Hair follicular keratinocyte (primary cell): ENCODE data around the gene CAPN9. TPM values are rescaled to one million over a fixed set of nuclear protein-coding genes. Genes with fewer than 3 reads are reported as not detected.

Experiments used
- total RNA-seq: library from RNA; depleted of rRNA; stranded (reverse); fragments of >200 nt; gene quantifications from 2 replicates; pipeline ENCODE4 v1.2.3, GENCODE V29; 2015

Gene CAPN9, protein sequence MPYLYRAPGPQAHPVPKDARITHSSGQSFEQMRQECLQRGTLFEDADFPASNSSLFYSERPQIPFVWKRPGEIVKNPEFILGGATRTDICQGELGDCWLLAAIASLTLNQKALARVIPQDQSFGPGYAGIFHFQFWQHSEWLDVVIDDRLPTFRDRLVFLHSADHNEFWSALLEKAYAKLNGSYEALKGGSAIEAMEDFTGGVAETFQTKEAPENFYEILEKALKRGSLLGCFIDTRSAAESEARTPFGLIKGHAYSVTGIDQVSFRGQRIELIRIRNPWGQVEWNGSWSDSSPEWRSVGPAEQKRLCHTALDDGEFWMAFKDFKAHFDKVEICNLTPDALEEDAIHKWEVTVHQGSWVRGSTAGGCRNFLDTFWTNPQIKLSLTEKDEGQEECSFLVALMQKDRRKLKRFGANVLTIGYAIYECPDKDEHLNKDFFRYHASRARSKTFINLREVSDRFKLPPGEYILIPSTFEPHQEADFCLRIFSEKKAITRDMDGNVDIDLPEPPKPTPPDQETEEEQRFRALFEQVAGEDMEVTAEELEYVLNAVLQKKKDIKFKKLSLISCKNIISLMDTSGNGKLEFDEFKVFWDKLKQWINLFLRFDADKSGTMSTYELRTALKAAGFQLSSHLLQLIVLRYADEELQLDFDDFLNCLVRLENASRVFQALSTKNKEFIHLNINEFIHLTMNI
- total RNA-seq = not detected in 2 replicates

DNA sequence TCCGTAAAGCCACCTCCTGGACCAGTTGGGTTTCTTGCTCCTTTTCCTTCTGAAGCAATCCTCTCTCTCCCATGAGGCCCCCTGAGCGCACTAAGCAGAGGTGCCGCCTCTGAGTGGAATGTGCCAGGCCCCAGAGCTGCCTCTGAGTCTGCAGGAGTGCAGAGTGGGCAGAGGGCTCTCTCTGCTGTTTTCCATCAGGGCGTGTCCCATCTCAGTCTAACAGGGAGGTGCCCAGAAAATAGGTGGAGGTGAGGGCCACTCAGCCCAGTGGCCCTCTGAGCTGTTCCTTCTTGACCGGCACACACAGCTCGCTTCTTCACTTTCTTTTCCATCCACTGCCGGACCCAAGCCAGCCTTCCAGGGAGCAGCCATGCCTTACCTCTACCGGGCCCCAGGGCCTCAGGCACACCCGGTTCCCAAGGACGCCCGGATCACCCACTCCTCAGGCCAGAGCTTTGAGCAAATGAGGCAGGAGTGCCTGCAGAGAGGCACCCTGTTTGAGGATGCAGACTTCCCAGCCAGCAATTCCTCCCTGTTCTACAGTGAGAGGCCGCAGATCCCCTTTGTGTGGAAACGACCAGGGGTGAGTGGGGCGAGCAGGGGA, at the start of gene CAPN9:
CAPN9 (plus strand) TSS at position 262 of the 604 bp plus-strand sequence; CDS start at position 371, 109 bp downstream.

DNA sequence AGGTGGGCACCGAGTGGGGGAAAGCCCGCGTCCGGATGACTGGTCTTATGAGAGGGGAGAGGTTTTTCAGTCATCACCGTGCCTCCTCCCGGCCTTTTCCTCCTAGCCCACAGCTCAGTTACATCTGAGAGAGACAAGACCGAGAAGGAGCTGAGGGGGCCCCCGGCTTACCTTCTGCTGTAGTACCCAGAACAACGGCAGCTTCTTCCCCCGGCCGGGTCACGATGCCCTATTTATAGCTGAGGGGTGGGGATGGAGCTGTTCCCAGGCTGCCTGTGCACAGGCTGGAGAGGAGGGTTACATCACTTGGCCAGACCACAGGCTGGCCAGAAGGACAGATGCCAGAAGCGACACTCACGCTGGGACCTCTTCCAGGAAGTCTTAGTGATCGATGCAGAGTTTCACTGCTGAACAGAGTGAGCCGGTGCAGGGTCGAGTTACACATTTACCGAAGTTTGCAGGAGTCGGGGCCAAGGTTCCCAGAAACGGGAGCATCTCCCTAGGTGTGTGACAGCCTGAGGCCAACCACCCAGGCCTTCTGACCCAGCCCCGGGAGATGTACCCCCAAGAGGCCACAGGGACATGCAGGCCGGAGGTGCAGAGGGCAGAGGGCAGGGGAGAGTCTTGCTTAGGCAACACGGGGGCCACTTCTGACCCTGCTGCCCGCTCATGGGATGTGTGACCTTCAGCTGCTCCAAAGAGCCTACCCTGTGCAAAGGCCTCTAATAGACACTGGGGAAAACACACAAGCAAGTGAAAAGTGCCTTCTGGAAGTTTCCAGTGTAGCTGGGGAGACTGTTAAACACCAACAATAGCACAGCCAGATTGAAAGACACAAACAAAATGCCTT, 33.0 kb upstream of the CAPN9 start, which contains the start of gene AGT:
AGT (minus strand) TSS at position 208 of the 850 bp plus-strand sequence. CDS start 3,299 bp downstream, outside the sequence.

Other genes starting within 250 kb of the CAPN9 start
- gene COG2, start 104.9 kb upstream of the CAPN9 start, total RNA-seq = 13.6 and 17.7 TPM in 2 replicates
- gene AGT, start 33.3 kb upstream of the CAPN9 start, total RNA-seq = not detected in 2 replicates
- 10.1 and 17.3 TPM in 2 replicates for gene C1orf198, start 121.1 kb downstream of the CAPN9 start, total RNA-seq
- gene TTC13, start 231.5 kb downstream of the CAPN9 start, total RNA-seq = 7.2 and 7.4 TPM in 2 replicates
- gene ARV1, start 231.7 kb downstream of the CAPN9 start, total RNA-seq = 19.5 and 26.2 TPM in 2 replicates